ENCODE results near the gene LDAH. TPM values are rescaled to one million over a fixed set of nuclear protein-coding genes. Genes with fewer than 3 reads are reported as not detected.

The LDAH gene
- total RNA-seq, 3 donors from 2014 or later, result 15.2 to 20.8 (median 18.8) TPM

GRCh38 chr2:20642055-20642971 lies 180.6 kb downstream of the LDAH start:
- ATAC-seq (peak; percentile 95), DNase-seq (peak; percentile 70 to 86 (median 85))
- intact Hi-C loops (cut with DNase I, micrococcal nuclease), result loop anchor here in 1 of 2 donors (5.0 kb wide), 1 partner anchor 240 kb away; no protein-coding TSS in a partner anchor
- Histone ChIP-seq H3K4me3 (no peak overlapping the region), H3K9me3 (no peaks in the 10 kb centered on the region), H3K36me3 (ENCODE audit: low read depth) (no peaks in the 10 kb centered on the region), H3K4me1 (ENCODE audit: low read depth) (no peaks in the 10 kb centered on the region)
- TF ChIP-seq CTCF (IDR thresholded peaks at IDR 0.05), result peak; percentile 87

GRCh38 chr2:20641123-20641985 lies 181.5 kb downstream of the LDAH start:
- Histone ChIP-seq H3K36me3 (ENCODE audit: low read depth) (no peaks in the 10 kb centered on the region), H3K9me3 (no peaks in the 10 kb centered on the region), H3K4me1 (ENCODE audit: low read depth) (no peaks in the 10 kb centered on the region), H3K4me3 (no peak overlapping the region)
- ATAC-seq (no peak), DNase-seq (peak in 1 of 3 donors; percentile 35)
- intact Hi-C loops (cut with DNase I, micrococcal nuclease), result loop anchor here in 1 of 2 donors (5.0 kb wide), 1 partner anchor 239 kb away; no protein-coding TSS in a partner anchor
- no peak for TF ChIP-seq CTCF (IDR thresholded peaks at IDR 0.05)

DNA sequence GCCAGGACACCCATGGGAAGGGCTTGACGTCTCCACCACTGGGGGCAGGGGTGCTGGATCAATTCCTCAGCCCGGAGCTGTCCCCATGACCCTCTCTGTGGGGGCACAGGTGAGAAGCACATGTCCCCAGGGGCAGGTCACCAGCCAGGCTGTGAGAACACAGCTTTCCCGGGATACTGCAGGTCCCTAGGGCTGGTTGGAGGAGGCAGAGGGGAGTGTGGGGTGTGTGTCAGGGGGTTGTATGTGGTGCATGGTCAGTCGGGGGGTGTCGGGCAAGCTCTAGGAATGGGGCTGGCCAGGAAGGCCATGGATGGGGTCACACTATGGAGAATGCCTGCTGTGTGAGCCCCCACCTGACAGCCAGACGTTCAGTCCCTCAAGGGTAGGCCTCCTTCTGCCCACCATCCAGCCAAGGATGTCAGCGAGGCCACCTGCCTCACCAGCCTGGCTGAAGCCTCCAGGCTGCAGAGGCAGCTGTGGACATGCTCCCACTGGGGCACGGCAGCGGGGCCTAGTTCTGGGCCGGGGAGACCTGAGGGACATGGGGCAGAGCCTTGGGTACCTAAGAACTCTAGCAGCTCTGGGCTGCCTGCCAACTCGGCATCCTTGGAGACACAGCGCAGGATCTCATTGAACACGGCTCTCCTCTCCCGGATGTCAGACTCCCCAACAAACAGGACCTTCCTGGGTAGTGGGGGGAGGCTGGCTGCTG lies 182.3 kb downstream of the LDAH start:
- no peak for ATAC-seq

GRCh38 chr2:20638646-20639430 lies 184.1 kb downstream of the LDAH start:
- no peaks in the 10 kb centered on the region for H3K9me3 ChIP-seq
- no peaks in the 10 kb centered on the region for H3K36me3 ChIP-seq (ENCODE audit: low read depth)
- no peak for TF ChIP-seq CTCF (IDR thresholded peaks at IDR 0.05)
- no peak for ATAC-seq
- intact Hi-C loops (cut with DNase I, micrococcal nuclease), result loop anchor here (5.0 to 10.0 kb wide), 3 partner anchors 192 to 247 kb away; partner anchors contain the start of gene RHOB (in 2 of the 2)
- H3K4me3 ChIP-seq, result no peak overlapping the region
- peaks cover 19% of the 10 kb centered on the region for H3K4me1 ChIP-seq (ENCODE audit: low read depth)
- peak in 1 of 3 donors; percentile 45 for DNase-seq

More for the DNA sequence above, 182.3 kb downstream of the LDAH start:
- Histone ChIP-seq H3K36me3 (ENCODE audit: low read depth) (no peaks in the 10 kb centered on the region), H3K4me1 (ENCODE audit: low read depth) (peaks cover 3% of the 10 kb centered on the region), H3K9me3 (no peaks in the 10 kb centered on the region), H3K4me3 (no peak overlapping the region)
- DNase-seq, result peak in 1 of 3 donors; percentile 39
- no peak for TF ChIP-seq CTCF (IDR thresholded peaks at IDR 0.05)
- intact Hi-C loops (cut with DNase I, micrococcal nuclease), result loop anchor here in 1 of 2 donors (5.0 kb wide), 1 partner anchor 238 kb away; no protein-coding TSS in a partner anchor

Measured in mucosa of descending colon (tissue), 3 donors.